Progenitor cell of endocrine pancreas (in vitro differentiated cells): ENCODE measurements around the gene ZCWPW1. TPM values are rescaled to one million over a fixed set of nuclear protein-coding genes. Genes with fewer than 3 reads are reported as not detected.
"Not testable (repeated sequence)": the region's sequence is repeated elsewhere in the genome, so short reads cannot be mapped to it uniquely, and the experiment has no call there.

Source experiments
- DNase-seq: peaks from one replicate; pipeline ENCODE4 v3.0.0; 2021; ENCODE audit warnings: low spot score; ENCODE audit not compliant: unreplicated experiment
- H3K27ac Mint-ChIP-seq: 2 replicates; pipeline ENCODE4 v1.8.0; 2021; ENCODE audit warnings: mild to moderate bottlenecking, moderate library complexity, mixed read lengths
- H3K27me3 Mint-ChIP-seq: 2 replicates; pipeline ENCODE4 v1.8.0; 2021; ENCODE audit warnings: mixed read lengths
- H3K36me3 Mint-ChIP-seq: 2 replicates; pipeline ENCODE4 v1.8.0; 2022; ENCODE audit warnings: mixed read lengths; ENCODE audit not compliant: insufficient read depth
- H3K4me1 Mint-ChIP-seq: 2 replicates; pipeline ENCODE4 v1.8.0; 2021; ENCODE audit warnings: low read depth, mixed read lengths
- H3K4me3 Mint-ChIP-seq: 2 replicates; pipeline ENCODE4 v1.8.0; 2021; ENCODE audit warnings: low read depth, mild to moderate bottlenecking, moderate library complexity, mixed read lengths
- H3K9me3 Mint-ChIP-seq: 2 replicates; pipeline ENCODE4 v1.8.0; 2021; ENCODE audit warnings: low read depth, mixed read lengths
- total RNA-seq: library from RNA; stranded (reverse); gene quantifications from 2 replicates; pipeline ENCODE4 v1.2.1, GENCODE V29; 2021
- TF ChIP-seq, protein P1 (sequence below): fragments of 200-600 bp; sonication (generic); IDR thresholded peaks from one replicate; pipeline ENCODE4 v1.5.0; 2021; ENCODE audit warnings: antibody characterized with exemption, mild to moderate bottlenecking; ENCODE audit not compliant: unreplicated experiment

The ZCWPW1 gene
- total RNA-seq, 1 donor from 2014 or later: 3.8 TPM

DNA sequence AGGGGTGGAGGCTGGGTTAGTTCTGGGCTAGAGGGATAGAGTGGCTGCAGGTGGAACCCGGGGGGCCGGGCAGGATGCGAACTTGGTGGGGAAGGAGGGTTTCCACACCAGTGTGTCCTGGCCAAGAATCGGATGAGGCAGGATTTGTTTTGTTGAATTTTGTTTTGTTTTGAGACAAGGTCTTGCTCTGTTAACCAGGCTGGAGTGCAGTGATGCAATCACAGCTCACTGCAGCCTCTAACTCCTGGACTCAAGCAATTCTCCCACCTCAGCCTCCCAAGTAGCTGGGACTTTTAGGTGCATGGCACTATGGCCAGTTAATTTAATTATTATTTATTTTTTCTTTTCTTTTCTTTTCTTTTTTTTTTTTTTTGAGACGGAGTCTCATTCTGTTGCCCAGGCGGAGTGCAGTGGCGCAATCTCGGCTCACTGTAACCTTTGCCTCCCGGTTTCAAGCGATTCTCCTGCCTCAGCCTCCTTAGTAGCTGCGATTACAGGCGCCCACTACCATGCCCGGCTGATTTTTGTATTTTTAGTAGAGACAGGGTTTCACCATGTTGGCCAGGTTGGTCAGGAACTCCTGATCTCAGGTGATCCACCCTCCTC lies 20.8 kb upstream of the ZCWPW1 start:
- Mint-ChIP-seq H3K9me3 (no peaks in the 10 kb centered on the region), H3K4me1 (no peaks in the 10 kb centered on the region), H3K4me3 (no peak overlapping the region), H3K27me3 (no peaks in the 10 kb centered on the region), H3K27ac (no peak overlapping the region), H3K36me3 (no peaks in the 10 kb centered on the region)
- DNase-seq: no peak
- TF ChIP-seq, protein P1, sequence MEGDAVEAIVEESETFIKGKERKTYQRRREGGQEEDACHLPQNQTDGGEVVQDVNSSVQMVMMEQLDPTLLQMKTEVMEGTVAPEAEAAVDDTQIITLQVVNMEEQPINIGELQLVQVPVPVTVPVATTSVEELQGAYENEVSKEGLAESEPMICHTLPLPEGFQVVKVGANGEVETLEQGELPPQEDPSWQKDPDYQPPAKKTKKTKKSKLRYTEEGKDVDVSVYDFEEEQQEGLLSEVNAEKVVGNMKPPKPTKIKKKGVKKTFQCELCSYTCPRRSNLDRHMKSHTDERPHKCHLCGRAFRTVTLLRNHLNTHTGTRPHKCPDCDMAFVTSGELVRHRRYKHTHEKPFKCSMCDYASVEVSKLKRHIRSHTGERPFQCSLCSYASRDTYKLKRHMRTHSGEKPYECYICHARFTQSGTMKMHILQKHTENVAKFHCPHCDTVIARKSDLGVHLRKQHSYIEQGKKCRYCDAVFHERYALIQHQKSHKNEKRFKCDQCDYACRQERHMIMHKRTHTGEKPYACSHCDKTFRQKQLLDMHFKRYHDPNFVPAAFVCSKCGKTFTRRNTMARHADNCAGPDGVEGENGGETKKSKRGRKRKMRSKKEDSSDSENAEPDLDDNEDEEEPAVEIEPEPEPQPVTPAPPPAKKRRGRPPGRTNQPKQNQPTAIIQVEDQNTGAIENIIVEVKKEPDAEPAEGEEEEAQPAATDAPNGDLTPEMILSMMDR: no peak

DNA sequence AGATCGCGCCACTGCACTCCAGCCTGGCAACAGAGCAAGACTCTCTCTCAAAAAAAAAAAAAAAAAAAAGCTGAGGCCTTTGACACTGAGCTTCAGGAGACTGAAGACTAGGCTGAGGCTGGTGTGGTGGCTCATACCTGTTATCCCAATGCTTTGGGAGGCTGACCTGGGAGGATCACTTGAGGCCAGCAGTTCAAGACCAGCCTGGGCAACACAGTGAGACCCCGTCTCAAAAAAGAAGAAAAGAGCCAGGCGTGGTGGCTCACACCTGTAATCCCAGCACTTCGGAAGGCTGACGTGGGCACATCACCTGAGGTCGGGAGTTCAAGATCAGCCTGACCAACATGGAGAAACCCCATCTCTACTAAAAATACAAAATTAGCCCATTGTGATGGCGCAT lies 18.9 kb upstream of the ZCWPW1 start:
- H3K4me3 Mint-ChIP-seq, DNase-seq, H3K9me3 Mint-ChIP-seq, H3K4me1 Mint-ChIP-seq, H3K27ac Mint-ChIP-seq, H3K36me3 Mint-ChIP-seq, H3K27me3 Mint-ChIP-seq: not testable (repeated sequence)

DNA sequence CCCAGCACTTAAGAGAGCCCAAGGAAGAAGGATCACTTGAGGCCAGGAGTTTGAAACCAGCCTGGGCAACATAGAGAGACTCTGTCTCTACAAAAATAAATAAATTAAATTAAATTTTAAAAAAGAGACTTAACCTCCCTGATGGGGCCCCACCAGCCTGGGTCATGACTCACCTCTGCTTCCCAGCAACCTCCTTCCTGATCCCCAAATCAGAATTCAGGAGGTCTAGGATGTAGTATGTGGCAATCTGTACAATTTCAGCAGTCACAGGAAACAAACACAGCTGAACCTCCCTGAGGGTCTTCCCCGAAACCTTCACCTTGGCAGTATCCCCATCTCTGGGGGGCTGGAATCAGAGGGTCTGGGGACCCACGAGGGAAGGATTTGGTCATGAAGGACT lies 17.5 kb upstream of the ZCWPW1 start:
- TF ChIP-seq, protein P1: no peak
- DNase-seq: no peak
- Mint-ChIP-seq H3K27me3 (no peaks in the 10 kb centered on the region), H3K4me1 (no peaks in the 10 kb centered on the region), H3K9me3 (no peaks in the 10 kb centered on the region), H3K4me3 (no peak overlapping the region), H3K27ac (no peak overlapping the region), H3K36me3 (no peaks in the 10 kb centered on the region)

GRCh38 chr7:100444311-100445278 lies 16.1 kb upstream of the ZCWPW1 start:
- Mint-ChIP-seq H3K4me1 (no peaks in the 10 kb centered on the region), H3K4me3 (no peak overlapping the region), H3K27ac (peak overlapping the region; percentile 13), H3K27me3 (no peaks in the 10 kb centered on the region), H3K36me3 (no peaks in the 10 kb centered on the region), H3K9me3 (no peaks in the 10 kb centered on the region)
- no peak for DNase-seq
- TF ChIP-seq, protein P1: no peak

DNA sequence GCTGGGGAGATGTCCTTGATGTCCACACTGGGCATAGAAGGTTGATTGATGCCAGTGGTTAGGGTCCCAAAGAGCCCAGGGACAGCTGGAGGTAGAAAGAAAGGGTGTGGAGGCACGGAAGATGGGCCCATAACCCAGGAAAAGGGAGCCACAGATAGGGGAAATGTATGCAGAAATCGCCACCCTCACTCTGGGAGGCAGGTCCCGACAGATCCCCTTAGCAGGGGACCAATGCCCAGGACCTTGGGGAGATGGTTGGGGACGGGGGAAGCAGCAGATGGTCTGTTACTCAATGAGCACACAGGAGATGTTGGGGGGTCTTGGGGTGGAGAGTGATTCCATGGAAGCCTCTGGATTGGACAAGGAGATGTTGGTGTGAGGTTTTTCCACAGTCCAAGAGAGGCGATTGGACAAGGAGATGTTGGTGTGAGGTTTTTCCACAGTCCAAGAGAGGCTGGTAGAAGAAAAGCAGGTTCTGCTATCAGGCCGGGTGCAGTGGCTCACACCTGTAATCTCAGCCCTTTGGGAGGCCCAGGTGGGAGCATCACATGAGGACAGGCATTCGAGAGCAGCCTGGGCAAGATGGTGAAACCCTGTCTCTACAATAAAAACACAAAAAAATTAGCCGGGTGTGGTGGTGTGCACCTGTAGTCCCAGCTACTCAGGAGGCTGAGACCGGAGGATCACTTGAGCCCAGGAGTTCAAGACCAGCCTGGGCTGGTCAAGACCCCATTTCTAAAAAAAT lies 14.8 kb upstream of the ZCWPW1 start:
- no peak for DNase-seq
- peak overlapping the region; percentile 80 for H3K27ac Mint-ChIP-seq
- H3K4me3 Mint-ChIP-seq: no peak overlapping the region
- no peaks in the 10 kb centered on the region for H3K27me3 Mint-ChIP-seq
- TF ChIP-seq, protein P1: no peak
- peaks cover under 1% of the 10 kb centered on the region for H3K4me1 Mint-ChIP-seq
- H3K36me3 Mint-ChIP-seq: no peaks in the 10 kb centered on the region
- no peaks in the 10 kb centered on the region for H3K9me3 Mint-ChIP-seq
